Globus pallidus (tissue), 1 donor: ENCODE results near the gene NEO1.
A peak's percentile ranks its signal among the peaks of the same experiment; 100 is the strongest.

Experiments
- DNase-seq: peaks from one replicate; pipeline ENCODE4 v3.0.0-alpha.2; 2015; ENCODE audit warnings: low spot score

The NEO1 gene

DNA sequence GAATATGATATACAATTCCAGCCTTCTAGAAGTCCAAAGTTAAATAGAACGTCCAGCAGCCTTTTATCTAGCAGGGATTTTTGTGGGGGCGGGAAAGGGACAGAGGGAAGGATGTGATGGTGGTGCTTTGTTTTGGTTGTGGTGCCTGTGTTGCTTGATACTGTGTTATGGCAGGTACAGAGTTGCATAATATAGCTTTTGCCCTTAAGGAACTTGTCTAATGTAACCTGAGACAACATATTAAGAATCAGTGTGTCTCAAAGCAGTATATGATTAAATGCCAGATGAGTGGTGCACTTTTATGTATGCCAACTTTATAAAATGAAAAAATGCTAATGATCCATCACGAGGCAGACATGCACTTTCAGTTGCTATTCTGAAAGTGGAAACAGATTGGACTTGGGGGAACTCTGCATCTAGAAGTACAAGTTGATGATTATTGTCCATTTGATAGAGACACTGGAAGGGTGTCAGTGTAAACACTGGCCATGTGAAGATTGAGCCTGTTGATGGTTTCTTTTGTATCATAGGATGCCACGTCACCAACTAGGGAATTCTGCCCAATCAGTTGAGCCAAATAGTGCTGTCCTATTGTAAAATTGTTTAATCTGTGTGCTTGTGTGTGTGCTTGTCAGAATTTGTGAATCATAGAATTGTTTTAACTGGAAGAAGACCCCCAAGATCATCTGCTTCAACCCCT lies 23.0 kb downstream of the NEO1 start:
- peak; percentile 86 for DNase-seq

DNA sequence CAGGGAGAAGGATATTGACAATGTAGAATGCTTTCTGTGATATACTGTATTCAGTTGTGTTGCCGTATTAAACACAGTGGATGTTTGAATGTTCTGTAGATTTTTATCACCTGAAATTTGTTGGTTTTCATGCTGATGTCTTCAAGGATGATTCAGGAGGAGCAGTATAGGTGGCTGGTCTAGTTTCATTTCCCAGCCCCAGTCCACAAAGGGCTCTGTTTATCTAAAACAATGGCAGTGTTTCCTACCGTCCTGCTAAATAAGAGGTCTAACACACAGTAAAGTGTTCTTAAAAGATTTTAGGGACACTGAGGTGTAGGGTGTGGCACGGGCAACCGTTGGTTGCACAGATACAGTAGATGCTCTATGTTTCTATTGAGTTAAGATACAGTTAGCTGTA lies 26.0 kb downstream of the NEO1 start:
- DNase-seq: peak; percentile 43

DNA sequence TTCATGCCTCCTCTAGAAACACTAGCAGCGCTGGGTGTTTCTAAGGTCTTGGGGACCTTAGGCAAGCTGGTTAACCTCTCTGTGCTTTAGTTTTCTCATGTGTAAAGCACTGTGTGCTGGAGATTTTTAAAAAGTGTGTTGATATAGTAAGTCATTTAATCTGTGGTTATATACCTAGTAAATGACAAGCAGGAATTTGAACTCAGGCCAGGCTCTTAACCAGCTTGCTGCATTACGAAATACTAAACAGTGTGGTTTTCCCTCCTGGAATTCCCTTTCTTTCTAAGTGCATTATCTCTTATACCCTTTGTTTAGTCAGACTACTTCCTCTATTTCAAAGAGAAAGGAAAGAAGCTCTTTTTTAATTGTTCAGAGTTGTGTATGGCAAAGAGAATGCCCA lies 26.5 kb downstream of the NEO1 start:
- DNase-seq: peak; percentile 27

DNA sequence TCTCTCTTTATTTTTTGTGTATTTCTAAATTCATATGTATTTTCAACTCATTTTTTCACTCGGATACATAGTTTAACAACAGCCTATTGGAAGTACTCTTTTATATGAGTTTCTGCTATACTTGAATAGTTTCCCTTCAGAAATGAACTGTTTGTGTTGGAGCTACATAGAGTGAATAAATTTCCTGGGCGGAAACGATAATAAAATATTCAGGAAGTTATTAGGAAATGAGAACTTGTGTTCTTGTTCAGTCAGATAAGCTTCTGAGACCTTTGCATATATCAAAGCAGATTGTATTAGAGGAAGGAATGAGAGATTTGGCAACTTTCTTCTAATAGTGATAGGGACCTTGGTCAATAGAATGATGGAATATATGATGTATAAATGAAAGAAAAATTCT lies 27.3 kb downstream of the NEO1 start:
- DNase-seq: no peak

DNA sequence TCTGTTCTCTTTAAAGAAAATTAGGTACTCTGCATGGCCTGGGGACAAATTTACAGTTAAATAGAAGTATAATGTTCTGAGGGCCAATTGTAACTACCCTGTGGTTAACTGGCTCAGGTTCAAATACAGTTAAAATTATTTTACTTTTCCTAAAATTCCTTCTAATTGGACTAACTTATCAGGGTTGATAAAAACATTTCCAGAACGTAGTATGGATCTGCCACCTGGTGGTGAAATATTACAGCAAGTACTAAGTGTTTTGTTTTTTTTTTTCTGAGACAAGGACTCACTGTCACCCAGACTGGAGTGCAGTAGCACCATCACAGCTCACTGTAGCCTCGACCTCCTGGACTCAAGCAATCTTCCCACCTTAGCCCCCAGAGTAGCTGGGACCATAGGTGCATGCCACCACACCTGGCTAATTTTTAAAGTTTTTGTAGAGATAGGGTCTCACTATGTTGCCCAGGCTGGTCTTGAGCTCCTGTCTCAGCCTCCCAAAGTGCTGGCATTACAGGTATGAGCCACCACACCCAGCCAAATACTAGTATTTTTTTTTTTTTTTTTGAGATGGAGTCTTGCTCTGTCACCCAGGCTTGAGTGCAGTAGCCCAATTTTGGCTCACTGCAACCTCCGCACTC lies 29.2 kb downstream of the NEO1 start:
- peak; percentile 81 for DNase-seq

DNA sequence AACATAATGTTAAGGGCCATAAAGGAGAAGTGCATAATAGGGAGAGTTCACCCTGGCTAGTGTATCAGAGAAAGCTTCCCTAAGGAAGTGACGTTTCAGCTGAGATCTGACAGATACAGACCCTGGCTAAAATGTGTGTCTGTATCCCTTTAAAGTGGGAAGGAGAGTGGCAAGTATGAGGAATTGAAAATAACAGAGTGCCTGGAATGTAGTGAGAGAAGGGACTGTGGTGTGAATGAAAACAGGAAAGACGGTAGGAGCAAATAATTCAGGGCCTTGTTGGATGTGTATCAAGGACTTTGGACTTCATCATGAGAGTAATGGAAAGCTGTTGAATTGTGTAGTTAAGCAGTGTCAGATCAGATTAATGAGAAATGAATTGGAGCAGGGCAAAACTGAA lies 30.5 kb downstream of the NEO1 start:
- DNase-seq: no peak

DNA sequence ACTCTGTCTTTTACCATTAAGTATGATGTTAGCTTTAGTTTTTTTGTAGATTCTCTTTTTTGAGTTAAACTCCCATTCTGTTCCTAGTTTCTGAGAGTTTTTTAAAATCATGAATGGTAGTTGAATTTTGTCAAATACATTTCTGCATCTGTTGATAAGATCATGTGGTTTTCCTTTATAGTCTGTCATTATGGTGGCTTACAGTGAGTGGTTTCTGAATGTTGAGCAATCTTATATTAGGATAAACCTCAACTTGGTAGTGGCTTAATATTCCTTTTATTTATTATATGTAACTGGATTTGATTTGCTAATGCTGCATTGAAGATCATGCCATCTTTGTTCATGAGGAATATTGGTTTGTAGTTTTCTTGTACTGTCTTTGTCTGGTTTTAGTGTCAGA lies 34.8 kb downstream of the NEO1 start:
- no peak for DNase-seq

DNA sequence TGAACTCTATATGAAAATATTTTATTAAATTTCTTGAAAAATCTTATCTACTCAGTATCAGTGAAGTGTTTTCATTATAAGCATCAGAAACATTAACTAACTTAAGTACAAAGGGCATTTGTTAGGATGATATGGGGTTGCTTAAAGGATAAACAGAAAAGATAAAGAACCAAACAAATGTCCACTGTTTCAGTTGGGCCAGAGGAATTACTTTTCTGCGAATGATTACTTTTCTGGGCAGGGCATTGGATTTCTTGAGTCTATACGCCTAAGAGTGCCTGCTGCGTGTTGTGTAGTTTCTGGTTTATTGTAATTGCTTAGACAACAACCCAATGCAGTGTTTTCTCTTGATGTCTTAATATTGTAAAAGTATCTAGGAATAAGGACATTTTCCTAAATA lies 52.8 kb downstream of the NEO1 start:
- DNase-seq: no peak

DNA sequence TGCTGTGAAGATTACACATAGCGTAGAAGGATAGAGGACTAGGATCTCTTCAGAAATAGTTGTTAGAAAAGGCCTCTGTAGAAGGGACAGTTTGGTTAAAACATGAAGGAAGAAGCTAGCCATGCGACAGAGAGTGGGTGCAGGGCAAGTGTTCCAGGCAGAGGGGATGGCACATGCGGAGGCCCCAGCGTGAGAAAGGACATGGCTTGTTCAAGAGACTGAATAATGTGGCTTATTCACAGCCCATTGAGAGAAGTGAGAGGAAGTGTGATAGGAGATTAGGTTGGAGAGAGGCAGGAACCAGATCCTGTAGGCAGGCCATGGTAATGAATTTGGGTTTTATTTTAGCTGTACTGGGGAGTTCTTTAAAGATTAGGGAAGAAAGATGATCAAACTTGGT lies 56.4 kb downstream of the NEO1 start:
- DNase-seq: peak; percentile 26

DNA sequence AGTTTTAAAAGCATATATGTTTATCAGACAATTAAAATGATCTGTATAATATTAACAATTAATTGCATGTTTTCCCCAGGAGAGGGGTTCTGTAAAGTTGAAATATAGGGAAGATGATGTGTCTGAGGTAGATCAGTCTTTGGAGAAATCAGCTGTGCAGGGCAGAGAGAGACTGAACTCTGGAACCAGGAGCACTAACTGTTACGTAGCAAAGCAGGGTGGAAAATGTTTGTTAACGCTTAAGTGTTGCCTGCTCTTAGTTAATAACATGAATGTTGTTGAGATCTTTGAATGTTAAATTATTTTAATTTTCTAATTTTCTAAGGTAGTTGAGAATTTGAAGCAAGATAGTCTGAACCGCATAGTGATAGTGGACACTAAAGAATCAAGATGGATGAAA lies 57.5 kb downstream of the NEO1 start:
- DNase-seq: no peak

DNA sequence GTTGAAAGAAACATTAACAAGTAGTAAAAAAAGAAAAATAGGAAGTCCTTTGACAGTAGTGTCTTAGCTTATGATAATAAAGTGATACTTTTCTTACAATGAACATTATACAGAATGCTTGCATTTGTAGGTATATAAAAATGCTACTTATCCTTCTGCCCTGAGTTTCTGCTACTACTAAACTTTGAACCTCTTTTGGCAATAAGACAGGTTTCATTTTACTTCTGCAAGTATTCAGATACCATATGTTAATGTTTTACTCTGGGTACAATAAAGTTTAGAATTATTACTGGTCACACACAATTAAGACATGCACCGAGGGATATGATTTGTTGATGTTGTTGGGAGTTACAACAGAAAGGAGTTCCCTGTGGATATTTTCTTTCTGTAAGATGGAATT lies 57.9 kb downstream of the NEO1 start:
- DNase-seq: no peak

DNA sequence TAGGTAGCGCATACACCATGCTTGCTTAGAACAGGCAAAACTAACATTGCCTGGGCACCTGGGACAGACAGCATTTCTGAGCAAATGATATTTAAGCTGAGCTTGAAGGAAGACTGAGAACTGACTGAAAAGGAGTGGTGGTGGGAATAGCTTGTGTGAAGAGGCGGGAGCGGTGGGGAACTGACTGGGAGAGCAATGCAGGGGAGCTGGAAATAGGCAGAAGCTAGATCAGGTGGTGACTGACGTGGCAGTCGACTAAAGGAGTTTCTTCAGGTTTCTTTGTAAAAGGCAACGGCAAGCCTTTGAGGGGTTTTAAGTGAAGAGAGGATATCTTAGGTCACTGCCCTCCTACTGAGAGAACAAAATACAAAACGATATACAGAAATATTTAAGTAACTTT lies 61.8 kb downstream of the NEO1 start:
- no peak for DNase-seq

DNA sequence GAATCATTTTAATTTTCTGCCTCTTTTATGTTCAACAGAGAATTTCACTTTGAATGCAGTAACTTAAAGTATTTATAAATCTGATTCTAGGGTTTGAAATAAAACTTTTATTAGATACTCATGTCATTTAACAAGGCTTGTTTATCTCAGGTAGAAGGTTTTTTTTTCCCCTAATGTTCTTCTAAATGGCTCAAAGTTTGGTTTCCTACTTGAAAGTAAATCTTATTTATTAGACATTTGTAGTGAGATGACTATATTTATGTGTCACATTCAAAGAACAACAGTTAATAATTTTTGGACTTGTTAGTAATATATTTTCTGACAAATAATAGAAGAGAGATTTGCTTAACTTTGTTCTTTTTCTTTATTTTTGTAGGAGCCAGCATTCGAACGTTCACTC lies 63.9 kb downstream of the NEO1 start:
- DNase-seq: no peak

DNA sequence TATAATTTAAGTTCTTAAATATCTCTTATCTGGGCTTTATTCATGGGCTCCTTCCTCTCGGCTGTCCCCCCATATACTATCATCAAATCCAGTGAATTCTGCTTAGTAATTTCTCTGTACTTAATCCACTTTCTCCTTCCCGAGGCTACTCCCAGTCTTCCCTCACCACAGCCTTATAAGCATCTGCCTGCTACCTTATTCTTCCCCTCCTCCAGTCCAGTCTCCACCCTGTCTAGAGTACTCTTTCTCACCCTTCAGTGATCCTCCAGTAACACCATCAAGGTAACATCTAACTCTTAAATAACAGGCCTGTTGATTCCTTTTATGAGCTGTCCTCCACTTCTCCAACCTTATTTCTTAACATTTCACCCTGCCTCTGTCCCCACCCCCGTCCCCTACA lies 65.8 kb downstream of the NEO1 start:
- no peak for DNase-seq

DNA sequence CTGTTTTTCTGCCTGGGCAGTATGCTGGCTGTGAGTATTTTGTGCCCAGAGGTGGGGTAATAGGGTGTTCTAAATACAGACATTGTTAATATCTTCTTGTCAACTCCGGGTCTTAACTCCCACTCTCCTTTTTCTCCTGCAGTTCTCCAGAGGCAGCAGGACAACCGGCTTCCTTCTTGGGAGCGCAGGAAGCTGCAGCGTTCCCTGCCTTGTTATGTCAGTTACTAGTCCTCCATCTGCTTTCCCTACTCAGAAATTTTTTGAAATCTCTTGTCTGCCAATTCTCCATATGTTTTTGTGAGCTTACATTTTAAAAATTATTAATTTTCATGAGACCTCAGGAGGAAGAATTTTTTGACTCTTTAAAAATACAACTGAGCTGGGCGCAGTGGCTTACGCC lies 67.2 kb downstream of the NEO1 start:
- DNase-seq: no peak

DNA sequence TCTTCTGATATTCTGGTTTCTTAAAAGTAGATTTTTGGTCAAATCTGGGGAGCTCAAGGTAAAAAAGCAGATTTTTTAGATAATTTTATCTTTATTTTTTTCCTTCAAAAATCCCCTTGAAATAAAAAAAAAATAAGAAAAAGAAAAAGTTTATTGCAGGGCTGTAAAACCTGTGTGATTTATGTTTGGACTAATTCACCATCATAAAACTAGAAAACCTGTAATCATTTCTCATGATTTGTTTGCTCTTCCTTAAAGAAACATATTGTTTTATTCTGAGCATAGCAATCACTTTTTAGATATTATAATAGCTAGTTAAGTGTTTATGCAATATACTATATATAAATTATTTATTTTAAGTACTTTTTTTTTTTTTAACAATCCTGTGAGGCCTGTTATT lies 68.0 kb downstream of the NEO1 start:
- DNase-seq: no peak

DNA sequence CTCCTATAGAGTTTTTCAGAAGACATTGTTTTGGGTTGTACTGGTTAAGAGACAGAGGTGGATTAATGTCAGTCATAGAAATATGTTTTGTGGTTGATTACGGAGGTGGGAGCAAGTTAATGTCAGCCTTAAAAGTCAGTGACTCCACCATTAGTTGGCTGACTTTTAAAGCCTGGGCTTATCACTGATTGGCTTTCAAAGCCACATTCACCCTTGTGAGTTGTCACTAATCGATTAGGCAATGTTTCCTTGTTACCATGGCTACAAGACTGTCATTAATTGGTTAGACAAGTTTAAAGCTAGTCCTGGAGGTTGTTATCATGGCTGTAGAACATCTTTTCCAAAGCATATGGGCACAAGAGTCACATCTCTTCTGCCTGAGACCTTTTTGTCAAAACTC lies 73.0 kb downstream of the NEO1 start:
- no peak for DNase-seq

DNA sequence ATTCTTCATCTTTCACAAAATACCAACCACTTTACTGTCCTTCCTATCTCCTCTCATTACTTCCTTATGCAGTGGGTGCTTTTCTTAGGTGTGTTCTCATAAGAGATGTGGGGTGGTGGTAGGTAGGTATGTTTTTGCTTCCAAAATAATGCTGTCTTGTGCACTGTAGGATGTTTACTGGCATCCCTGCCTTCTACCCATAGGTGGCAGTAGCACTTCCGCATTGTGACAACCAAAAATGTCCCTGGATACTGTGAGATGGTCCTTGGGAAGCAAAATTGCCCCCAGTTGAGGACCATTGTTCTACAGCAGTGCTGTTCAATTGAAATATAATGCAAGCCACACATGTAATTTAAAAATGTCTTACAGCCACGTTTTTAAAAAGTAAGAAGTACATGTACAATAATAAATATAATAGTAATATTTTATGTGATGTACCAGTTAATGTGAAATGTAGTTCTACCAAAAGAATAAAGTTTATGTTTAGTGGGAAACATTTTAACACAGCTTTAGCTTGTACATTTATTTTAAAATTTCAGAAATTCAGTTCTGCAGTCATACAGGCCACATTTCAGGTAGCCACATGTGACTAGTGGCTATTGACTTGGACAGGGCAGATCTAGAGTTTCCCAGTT lies 75.2 kb downstream of the NEO1 start:
- DNase-seq: peak; percentile 10

DNA sequence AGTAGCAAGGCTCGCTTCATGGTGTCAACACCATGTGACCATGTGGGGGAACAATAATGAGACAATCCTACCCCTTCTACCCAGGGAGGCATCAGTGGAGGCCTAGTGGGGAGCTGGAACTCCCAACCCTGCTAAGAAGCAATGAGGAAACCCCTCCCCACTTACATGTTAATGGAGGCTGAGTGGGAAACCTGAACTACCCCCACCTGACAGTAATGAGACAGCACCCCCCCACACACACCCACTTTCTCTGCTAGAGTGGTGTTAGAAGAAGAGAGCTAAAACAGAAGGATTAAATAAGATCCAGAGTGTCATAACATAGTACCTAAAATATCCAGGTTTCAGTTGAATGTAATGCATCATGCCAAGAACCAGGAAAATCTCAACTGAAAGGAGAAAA lies 78.6 kb downstream of the NEO1 start:
- DNase-seq: no peak

DNA sequence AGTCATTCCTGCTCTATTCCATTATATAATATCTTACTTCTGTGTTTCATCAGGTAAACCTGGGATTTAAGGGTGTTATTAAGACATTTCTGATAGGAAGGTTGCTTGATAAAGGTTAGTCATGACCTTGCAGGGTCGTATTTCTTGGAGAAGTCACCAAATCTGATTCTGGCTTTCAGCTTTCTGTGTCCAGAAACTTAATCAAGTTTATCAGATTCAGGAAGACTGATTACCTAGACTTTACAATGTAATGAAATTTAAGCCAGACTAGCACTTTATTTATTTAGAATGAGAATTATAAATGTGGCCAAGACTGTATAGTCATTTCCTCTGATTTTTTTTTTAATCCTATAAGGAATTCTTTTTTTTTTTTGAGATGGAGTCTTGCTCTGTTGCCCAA lies 81.9 kb downstream of the NEO1 start:
- no peak for DNase-seq

DNA sequence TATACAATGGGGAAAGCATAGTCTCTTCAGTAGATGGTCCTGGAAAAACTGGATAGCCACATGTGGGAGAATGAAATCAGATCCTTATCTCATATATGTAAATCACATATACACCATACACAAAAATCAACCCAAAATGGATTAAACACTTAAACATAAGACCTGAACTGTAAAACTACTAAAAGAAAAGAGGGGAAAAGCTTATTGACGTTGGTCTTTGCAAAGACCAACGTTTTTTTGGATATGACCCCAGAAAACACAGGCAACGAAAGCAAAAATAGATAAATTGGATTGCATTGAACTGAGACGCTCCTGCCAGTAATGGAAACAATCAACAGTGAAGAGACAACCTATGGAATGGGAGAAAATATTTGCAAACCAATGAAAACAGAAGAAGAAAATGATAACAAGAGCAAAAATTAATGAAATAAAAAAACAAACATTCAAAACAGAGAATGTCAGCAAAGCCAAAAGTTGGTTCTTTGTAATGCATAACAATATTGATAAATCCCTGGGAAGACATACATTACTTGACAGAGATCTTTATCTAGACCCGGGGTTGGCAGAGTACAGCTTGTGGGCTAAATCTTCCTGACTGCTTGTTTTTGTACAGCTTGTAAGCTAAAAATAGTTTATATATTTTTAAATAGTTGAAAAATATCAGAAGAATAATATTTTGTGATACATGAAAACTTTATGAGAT lies 86.9 kb downstream of the NEO1 start:
- DNase-seq: no peak

DNA sequence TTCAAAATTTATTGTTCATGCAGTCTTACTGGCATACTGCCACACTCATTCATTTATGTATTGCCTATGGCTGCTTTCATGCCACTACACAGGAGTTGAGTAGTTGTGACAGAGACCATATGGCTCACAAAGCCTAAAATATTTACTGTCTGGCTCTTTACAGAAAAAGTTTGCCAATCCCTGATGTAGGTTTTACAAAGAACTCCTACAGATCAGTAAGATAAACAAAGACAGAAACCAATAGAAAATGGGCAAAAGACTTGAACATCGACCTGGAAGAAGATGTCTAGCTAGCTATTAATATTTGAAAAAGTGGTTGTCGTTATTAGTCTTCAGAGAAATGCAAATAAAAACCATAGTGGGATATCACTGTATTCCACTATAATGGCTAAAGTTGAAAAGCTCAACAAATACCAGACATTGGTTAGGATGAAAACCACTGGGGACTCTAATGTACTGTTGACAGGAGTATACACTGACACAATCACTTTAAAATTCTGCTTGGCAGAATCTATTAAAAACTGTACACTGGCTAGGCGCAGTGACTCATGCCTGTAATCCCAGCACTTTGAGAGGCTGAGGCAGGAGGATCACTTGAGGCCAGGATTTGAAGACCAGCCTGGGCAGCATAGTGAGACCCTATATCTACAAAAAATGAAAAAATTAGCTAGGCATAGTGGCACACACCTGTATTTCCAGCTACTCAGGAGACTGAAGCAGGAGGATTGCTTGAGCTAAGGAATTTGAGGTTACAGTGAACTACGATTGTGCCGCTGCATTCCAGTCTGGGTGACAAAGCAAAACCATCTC lies 87.7 kb downstream of the NEO1 start:
- no peak for DNase-seq
